ENCODE results near the gene HMCN1. TPM values are rescaled to one million over a fixed set of nuclear protein-coding genes. Genes with fewer than 3 reads are reported as not detected.

HMCN1 gene
- total and polyA plus RNA-seq, 2 experiments from 2014 or later: 1.6 to 8.7 TPM

GRCh38 chr1:185956881-185957280, 222.7 kb downstream of the HMCN1 start:
- Mint-ChIP-seq H3K9me3 (peaks cover 16% of the 10 kb centered on the region), H3K4me1 (peaks cover 12% of the 10 kb centered on the region), H3K36me3 (ENCODE audit: low read depth) (peaks cover 14% of the 10 kb centered on the region), H3K27ac (no peak overlapping the region), H3K4me3 (no peak overlapping the region), H3K27me3 (ENCODE audit: insufficient read depth, low read depth, poor library complexity) (peaks cover 3% of the 10 kb centered on the region)
- Histone ChIP-seq H3K4me2 (no peak overlapping the region), H4K20me1 (replicated peaks; ENCODE audit: insufficient read depth) (no peaks in the 10 kb centered on the region), H3K79me2 (replicated peaks; ENCODE audit: insufficient read depth) (no peaks in the 10 kb centered on the region), H3K27ac (ENCODE audit: low read depth) (no peak overlapping the region), H3K9me2 (ENCODE audit: insufficient read depth) (no peaks in the 10 kb centered on the region), H3K4me3 (no peak overlapping the region), H3F3A (replicated peaks; ENCODE audit: low read depth) (no peaks in the 10 kb centered on the region), H2AFZ (no peak overlapping the region), H3K4me1 (ENCODE audit: insufficient read depth) (peaks cover 16% of the 10 kb centered on the region), H3K27me3 (ENCODE audit: insufficient read depth) (no peaks in the 10 kb centered on the region), H3K36me3 (ENCODE audit: insufficient read depth) (no peaks in the 10 kb centered on the region)
- TF ChIP-seq ZNF331 (CRISPR knock-in tag; IDR thresholded peaks at IDR 0.05; ENCODE audit: low read depth) (no peak), EZH2phosphoT487 (IDR thresholded peaks at IDR 0.05; ENCODE audit: unreplicated experiment) (no peak), CREB1 (CRISPR knock-in tag; IDR thresholded peaks at IDR 0.05; ENCODE audit: low read depth) (no peak), NANOG (IDR thresholded peaks at IDR 0.05; ENCODE audit: borderline replicate concordance) (no peak), POLR2AphosphoS5 (IDR thresholded peaks at IDR 0.05; ENCODE audit: low read depth) (no peak), STAT1 (IDR thresholded peaks at IDR 0.05; ENCODE audit: unreplicated experiment) (no peak), CTCF (conservative IDR thresholded peaks at IDR 0.05; ENCODE audit: low read depth in 2 of 2) (no peak), JUNB (IDR thresholded peaks at IDR 0.05; ENCODE audit: unreplicated experiment) (no peak), ETS1 (IDR thresholded peaks at IDR 0.05) (no peak), ZNF462 (CRISPR knock-in tag; IDR thresholded peaks at IDR 0.05) (no peak)
- DNase-seq (ENCODE audit: low spot score) (no peak), ATAC-seq (no peak)
